ENCODE results near the gene IFNA4. TPM values are rescaled to one million over a fixed set of nuclear protein-coding genes. Genes with fewer than 3 reads are reported as not detected.
A peak's percentile ranks its signal among the peaks of the same experiment; 100 is the strongest.
"Not testable (repeated sequence)": the region's sequence is repeated elsewhere in the genome, so short reads cannot be mapped to it uniquely, and the experiment has no call there.

The IFNA4 gene
- total RNA-seq (not detected), polyA plus RNA-seq (not detected)

GRCh38 chr9:21187487-21187886 lies at the start of gene IFNA4:
Gene IFNA4 (minus strand): TSS chr9:21187587. CDS start chr9:21187531, 56 bp downstream.
- WGBS, 2 donors = 81 to 89% methylated on average over 3 of the region's 3 CpGs
- H3K9me3 ChIP-seq; DNase-seq; H3K4me3 ChIP-seq; H3K27ac ChIP-seq; H3K36me3 ChIP-seq; intact Hi-C loops (cut with DNase I); H3K4me1 ChIP-seq; H3K27me3 ChIP-seq: not testable (repeated sequence)

DNA sequence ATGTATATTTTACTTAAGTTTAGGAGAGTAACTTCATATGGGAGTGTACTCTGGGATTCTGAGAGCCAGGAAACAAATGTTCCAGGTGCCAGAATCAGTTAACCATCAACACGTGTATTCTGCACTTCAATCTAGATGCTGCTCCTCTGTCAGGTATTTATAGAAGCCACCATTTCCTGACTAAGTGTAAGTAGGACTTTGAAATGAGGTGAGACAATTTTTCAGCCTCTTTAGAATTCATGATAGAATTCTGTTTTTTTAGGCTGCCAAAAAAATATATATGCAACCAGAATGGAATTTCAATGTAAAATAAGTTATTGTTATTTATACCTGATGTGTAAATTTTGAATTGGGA lies 49.0 kb upstream of the IFNA4 start:
- H3K4me3 ChIP-seq, H3K4me1 ChIP-seq, H3K36me3 ChIP-seq, H3K27me3 ChIP-seq, H3K9me3 ChIP-seq, DNase-seq, H3K27ac ChIP-seq: not testable (repeated sequence)
- intact Hi-C loops (cut with DNase I) = loop anchor here (5.0 kb wide), 1 partner anchor 551 kb away; no protein-coding TSS in a partner anchor
- WGBS, 2 donors = 4 to 8% methylated on average over 1 of the region's 1 CpG

GRCh38 chr9:21235468-21236359 lies 48.3 kb upstream of the IFNA4 start:
- intact Hi-C loops (cut with DNase I) = loop anchor here (5.0 kb wide), 1 partner anchor 552 kb away; no protein-coding TSS in a partner anchor
- H3K4me3 ChIP-seq, H3K36me3 ChIP-seq, DNase-seq, H3K4me1 ChIP-seq, H3K9me3 ChIP-seq, H3K27me3 ChIP-seq, H3K27ac ChIP-seq: not testable (repeated sequence)
- TF ChIP-seq CTCF (IDR thresholded peaks at IDR 0.05) = peak in 2 of 4 experiments; percentile 21
- 32 to 40% methylated on average over 8 of the region's 8 CpGs for WGBS, 2 donors

GRCh38 chr9:21234153-21234687 lies 46.8 kb upstream of the IFNA4 start:
- no peaks in the 10 kb centered on the region for H3K4me1 ChIP-seq
- H3K27me3 ChIP-seq = no peaks in the 10 kb centered on the region
- no peaks in the 10 kb centered on the region for H3K36me3 ChIP-seq
- TF ChIP-seq CTCF (IDR thresholded peaks at IDR 0.05) = no peak
- TF ChIP-seq POLR2A (IDR thresholded peaks at IDR 0.05) = no peak
- TF ChIP-seq EP300 (IDR thresholded peaks at IDR 0.05) = no peak
- TF ChIP-seq POLR2AphosphoS5 (IDR thresholded peaks at IDR 0.05) = no peak
- DNase-seq = no peak
- 86 to 88% methylated on average over 4 of the region's 4 CpGs for WGBS, 2 donors
- no peaks in the 10 kb centered on the region for H3K9me3 ChIP-seq
- no peak overlapping the region for H3K4me3 ChIP-seq
- intact Hi-C loops (cut with DNase I) = no loop called here
- no peak overlapping the region for H3K27ac ChIP-seq

- intact Hi-C loops (cut with DNase I) = no loop called here
- no peak for TF ChIP-seq EP300 (IDR thresholded peaks at IDR 0.05)
- DNase-seq = no peak
- Histone ChIP-seq H3K4me3 (no peak overlapping the region), H3K27ac (no peak overlapping the region), H3K9me3 (no peaks in the 10 kb centered on the region), H3K36me3 (no peaks in the 10 kb centered on the region), H3K27me3 (no peaks in the 10 kb centered on the region), H3K4me1 (no peaks in the 10 kb centered on the region)
- 92 to 99% methylated on average over 2 of the region's 2 CpGs for WGBS, 2 donors
Measured at GRCh38 chr9:21233258-21233657, 45.9 kb upstream of the IFNA4 start.

DNA sequence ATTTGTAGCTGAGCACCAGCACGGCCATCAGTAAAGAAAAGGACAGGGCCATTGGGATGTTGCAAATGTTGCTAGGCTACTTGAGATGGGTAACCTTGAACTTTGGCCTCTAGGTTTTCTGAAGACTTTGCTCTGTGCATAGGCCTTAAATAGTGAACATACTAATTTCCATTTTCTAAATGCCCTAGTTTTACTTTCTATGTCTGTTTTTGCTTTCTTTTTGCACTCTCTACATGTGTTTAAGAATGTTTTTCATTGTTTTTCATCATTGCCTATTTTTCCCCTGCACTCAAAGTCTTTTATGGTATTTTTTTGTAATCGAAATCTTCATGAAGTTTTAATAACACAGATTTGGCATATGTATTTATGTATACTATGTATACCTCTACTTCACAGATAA lies 40.7 kb upstream of the IFNA4 start, which contains the start of gene IFNA17:
Gene IFNA17 (minus strand): TSS at position 101 of the 400 bp plus-strand sequence. CDS start 49 bp downstream, at position 52.
- WGBS, 2 donors = 77% methylated on average over 2 of the region's 2 CpGs
- TF ChIP-seq CTCF (IDR thresholded peaks at IDR 0.05) (no peak), POLR2A (IDR thresholded peaks at IDR 0.05) (no peak), EP300 (IDR thresholded peaks at IDR 0.05) (no peak), POLR2AphosphoS5 (IDR thresholded peaks at IDR 0.05) (no peak)
- H3K36me3 ChIP-seq = no peaks in the 10 kb centered on the region
- no peaks in the 10 kb centered on the region for H3K4me1 ChIP-seq
- intact Hi-C loops (cut with DNase I) = no loop called here
- H3K4me3 ChIP-seq = no peak within 1 kb of the TSS
- no peaks in the 10 kb centered on the region for H3K27me3 ChIP-seq
- no peak for DNase-seq
- H3K27ac ChIP-seq = no peak within 1 kb of the TSS
- H3K9me3 ChIP-seq = no peaks in the 10 kb centered on the region

DNA sequence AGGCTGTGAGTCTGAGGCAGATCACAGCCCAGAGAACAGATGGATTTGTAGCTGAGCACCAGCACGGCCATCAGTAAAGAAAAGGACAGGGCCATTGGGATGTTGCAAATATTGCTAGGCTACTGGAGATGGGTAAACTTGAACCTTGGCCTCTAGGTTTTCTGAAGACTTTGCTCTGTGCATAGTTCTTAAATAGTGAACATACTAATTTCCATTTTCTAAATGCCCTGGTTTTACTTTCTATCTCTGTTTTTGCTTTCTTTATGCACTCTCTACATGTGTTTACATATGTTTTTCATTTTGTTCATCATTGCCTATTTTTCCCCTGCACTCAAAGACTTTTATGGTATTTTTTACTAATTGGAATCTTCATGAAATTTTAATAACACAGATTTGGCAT lies 29.8 kb upstream of the IFNA4 start, which contains the start of gene IFNA16:
Gene IFNA16 (minus strand): TSS at position 101 of the 400 bp plus-strand sequence. CDS start 6 bp downstream, at position 95.
- WGBS, 2 donors = 56 to 89% methylated on average over 1 of the region's 1 CpG
- DNase-seq; H3K36me3 ChIP-seq; H3K27ac ChIP-seq; H3K9me3 ChIP-seq; intact Hi-C loops (cut with DNase I); H3K27me3 ChIP-seq; H3K4me3 ChIP-seq; H3K4me1 ChIP-seq: not testable (repeated sequence)

DNA sequence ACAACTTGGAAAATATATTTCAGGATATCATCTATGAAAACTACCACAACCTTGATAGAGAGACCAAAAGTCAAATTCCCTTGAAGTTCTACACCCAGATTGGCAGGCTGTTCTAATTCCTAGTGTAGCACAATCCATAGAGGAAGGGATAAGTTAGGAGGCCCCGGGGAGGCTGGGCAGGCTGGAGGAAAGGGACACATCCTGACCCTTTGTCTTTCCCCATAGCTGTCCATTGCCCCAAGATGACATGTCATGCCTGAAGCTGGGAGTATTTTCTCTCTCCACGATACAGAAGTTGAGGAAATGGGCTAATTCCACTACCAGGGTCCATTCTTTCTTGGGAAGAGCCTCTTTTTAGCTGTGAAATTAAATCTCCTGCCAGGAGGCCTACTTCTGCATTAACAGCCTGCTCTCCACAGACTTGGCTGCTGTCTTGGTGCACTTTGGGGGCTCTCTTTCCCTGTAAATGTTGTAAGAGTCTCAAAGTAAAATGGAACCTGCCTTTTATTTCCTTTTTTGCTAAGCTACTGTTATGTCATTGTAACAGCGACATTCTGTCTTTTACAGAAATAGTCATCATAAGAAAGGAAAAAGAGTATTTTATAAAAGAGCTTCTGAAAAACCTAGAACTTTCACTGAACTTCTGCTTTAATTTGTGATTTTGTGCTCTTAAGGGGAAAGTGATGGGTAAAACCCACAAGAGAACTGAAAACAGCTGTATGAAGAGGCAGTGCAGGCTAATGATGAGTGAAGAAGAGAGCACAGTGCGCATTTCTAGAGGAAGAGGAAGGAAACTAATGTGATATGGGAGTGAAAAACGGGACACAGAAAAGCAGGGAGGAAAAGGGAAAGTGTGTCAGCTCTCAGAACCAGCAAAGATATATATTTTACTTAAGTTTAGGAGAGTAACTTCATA lies 26.3 kb upstream of the IFNA4 start:
- DNase-seq; intact Hi-C loops (cut with DNase I); H3K27ac ChIP-seq; H3K36me3 ChIP-seq; H3K4me3 ChIP-seq; H3K4me1 ChIP-seq; H3K27me3 ChIP-seq; H3K9me3 ChIP-seq: not testable (repeated sequence)
- 35 to 49% methylated on average over 4 to 5 of the region's 5 CpGs for WGBS, 2 donors
